Activated naive CD4-positive, alpha-beta T cell treated with anti-CD3 and anti-CD28 coated beads, Interleukin-2, amount 50 U/mL, for 16 hours (primary cell): ENCODE measurements around the gene REEP5.
"Not testable (repeated sequence)": the region's sequence is repeated elsewhere in the genome, so short reads cannot be mapped to it uniquely, and the experiment has no call there.

Experiments used
- DNase-seq: peaks from one replicate; pipeline ENCODE4 v3.0.0-alpha.2; 2020

Gene REEP5

DNA sequence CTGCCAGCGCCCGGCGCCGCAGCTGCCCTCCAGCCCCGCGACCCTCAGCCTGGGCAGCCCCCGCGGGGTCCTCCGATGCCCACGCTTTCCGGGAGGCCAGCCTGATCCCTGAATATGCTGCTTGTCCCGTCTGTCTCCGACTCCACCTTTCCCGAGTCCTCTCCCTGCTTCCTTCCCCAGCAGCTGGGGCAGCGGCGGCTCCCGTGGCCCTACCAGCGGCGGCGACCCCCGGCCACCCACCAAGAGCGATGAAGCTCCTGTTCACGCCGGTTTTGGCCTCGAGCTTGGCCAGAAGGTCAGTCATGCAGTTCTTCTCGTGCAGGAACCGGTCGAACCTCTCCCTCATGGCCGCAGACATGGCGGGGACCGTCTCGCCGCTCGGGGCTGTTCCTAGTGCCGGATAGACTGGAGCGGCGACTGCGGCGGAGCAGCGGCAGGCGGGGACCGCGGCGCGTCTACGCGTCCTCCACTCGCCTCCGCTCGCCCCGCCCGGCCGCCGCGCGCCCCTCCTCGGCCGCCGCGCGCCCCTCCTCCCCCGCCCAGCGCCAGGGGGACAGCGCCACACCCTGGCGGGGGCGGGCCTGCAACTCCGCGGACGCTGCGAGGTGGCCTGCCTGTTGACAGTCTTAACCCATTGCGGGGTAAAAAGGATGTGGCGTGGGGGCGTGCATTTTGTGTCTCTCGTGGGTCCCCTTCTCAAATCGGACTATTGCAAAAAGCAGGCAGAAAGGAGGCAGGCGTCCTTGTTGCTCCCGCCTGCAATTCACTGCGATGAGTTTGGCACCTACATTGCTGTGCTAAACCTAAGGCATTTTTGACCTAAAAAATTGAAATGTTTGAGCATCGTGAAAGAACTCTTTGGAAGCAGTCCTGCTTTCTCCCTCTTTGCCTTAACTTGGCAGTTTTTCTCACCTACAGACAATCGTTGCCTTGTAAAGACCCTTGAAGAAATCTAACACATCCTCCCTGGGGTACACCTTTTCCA lies at the start of gene REEP5:
Gene REEP5 (minus strand): TSS at position 395 of the 985 bp plus-strand sequence. CDS start 37 bp downstream, at position 358.
- DNase-seq: peak; percentile 85

DNA sequence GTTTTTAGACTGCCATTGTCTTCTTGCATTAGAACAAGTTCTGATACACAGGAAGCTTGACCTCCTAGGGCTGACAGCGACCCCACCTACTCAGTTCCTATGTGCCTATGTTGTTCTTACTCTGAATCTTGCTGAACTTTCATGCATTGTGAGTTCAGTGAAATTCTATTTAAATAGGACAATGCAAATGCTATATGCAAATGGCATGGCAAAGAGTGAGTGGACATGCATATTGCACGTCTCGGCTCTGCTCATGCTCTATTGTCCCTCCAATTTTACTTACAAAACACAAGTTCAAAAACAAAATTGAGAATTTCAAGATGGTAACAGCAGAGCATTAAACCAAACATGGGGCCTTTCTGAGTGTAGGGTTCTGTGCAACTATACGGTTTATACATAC lies 49.2 kb upstream of the REEP5 start:
- DNase-seq: no peak

- no peak for DNase-seq
Observed at GRCh38 chr5:112968411-112969106, 46.5 kb upstream of the REEP5 start.

GRCh38 chr5:112967520-112968083 lies 45.6 kb upstream of the REEP5 start:
- no peak for DNase-seq

GRCh38 chr5:112965733-112966306 lies 43.8 kb upstream of the REEP5 start:
- DNase-seq: no peak

DNA sequence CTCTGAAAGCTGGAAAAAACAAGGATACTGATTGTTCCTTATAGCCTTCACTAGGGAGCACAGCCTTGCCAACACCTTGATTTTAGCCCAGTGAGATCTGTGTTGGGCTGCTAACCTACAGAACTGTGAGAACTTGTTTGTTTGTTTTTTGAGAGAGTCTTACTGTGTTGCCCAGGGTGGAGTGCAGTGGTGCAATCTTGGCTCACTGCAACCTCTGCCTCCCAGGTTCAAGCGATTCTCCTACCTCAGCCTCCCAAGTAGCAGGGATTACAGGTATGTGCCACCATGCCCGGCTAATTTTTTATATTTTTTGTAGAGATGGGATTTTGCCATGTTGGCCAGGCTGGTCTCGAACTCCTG lies 41.3 kb upstream of the REEP5 start:
- not testable (repeated sequence) for DNase-seq

DNA sequence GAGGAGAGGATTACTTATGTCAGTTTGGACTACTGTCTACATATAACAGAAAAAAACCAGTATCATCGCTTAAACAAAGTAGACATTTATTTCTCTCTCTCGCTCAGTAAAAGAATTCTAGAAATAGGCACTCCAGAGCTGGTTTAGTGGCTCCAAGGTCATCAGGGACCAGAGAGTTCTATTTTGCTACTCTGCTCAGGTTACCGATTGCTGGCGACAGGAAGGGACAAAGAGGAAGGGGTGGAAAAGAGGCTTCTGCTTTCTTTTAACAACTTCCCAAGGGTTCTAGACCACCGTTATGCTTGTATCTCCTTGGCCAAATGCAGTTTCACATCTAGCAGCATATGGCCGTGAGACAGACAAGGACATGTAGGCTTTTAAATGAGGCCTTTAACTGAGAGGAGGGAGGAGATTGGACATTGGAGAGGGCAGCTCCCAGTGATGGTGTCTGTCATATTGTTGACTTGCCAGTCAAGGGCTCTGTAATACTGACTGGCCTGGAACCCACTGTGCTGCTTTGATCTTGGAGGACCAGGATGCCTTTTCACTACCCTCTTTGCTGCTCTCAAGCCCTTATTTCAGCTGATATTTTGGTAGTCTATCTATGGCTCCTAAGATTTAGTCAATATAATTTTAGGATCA lies 39.0 kb upstream of the REEP5 start:
- DNase-seq: no peak

DNA sequence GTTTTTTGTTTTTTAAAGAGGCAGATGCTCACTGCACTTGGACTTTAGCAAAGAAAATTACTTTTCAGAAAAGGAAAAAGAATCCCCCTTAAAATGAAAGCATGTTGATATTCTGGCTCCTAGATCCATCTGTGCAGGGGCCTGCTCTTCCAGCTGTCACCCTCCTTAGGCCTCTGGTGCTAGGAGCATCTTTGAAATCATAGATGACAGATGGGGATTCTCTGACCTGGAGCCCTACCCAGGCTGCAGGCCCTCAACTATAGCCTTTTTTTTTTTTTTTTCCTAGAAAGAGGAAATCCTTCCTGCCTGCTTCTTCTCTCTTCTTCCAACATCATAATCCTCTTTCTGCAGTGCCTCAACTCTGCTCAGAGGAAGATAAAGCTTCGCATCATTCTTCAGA lies 38.3 kb upstream of the REEP5 start:
- DNase-seq: no peak

- not testable (repeated sequence) for DNase-seq
Observed at GRCh38 chr5:112959872-112960271, 37.8 kb upstream of the REEP5 start.

DNA sequence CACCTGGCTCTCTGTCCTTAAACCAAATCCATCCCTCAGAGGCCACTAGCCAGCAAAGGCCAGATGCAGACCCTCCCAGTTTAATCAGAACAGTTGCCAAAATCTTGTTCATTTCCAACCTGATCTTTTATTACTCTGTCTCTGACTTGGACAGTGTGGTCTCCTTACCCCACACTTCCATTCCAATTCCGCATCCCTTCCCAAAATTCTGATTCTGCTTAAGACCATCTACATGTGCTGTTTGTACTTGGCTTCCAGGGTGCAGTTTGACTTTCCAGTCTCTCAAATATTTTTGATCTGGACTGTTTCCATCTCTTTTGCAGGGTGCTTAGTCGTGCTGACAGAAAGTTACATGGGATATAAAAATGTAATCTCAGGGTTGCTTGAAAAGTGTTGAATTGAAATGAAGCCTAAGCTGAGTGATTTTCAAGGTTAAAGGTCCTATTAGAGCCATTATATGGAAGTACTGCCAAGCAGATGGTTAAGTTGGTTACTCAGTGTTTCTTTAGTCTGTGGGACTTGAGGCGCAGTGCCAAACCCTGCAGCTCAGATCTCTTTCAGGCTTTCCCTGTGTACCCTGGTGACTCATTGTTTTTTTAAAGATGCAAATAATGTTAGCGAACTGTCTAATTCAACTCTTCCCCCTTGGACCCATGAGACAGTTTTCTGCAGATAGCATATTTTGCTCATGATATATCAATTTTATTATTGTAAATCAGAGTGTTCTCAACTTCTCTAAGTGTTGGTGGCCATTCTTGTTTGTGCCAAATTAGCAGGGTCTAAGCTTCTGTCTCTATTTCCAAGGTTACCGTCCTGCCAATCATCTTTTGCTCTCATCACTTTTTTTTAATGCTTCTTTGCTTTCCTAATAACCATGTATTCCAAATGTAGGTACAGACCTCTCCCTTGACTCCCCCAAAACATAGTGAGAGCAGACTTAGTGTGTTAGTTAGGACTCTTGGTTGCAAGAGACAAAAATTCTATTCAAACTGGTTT lies 36.4 kb upstream of the REEP5 start:
- peak; percentile 28 for DNase-seq

DNA sequence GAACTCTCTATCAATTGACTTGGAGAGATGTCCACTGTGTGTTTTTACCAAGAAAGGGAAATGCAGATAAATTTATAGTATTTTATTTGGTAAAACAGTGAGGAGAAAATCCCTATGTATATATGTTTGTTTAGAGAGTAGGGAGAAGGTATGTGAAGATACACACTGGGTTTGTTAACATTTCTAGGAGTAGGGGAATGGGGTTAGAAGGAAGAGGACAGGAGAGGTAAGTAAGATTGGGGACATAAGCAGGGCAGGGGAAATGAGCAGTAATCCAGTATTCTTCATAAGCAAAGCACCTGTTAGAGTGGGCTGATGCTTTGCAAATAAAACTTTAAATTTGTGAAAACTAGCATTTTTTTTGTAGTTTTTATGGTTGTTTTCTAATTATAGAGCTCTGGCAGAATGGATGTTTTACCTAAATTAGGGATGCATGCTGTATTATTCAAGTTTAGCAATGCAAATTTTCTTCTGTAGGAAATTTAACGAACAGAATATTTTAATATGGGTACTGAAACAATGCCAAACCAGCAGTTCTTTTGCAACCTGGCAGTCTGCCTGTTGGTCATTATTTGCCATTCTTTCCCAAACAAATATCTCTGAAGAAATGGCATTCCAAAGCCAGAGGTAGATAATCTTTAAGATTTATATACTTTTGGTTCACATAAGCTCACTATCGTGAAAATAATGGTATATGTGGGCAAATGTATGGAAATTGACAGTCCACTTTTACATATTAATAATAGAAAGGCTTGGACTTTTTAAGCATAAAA lies 35.2 kb upstream of the REEP5 start:
- no peak for DNase-seq

- no peak for DNase-seq
Observed at GRCh38 chr5:112956606-112957005, 34.6 kb upstream of the REEP5 start.

GRCh38 chr5:112951124-112951702 lies 29.2 kb upstream of the REEP5 start:
- DNase-seq: no peak

DNA sequence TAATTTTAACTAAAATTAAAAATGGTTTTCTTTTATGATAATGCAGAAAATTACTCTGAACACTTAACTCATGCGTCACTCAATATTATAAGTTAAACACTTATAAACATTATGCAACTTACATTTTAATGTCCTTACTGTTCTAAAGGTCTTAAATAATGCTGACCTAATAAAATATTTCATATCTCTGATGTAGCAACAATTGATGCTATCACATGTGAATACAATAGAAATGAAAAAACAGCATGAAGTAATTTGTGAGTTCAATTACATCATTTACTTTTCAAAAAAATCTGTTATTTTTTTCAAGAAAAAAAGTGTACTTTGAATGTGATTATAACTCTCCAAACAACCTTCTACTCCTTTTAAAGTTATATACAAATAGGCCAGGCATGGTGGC lies 26.4 kb upstream of the REEP5 start:
- DNase-seq: no peak

- no peak for DNase-seq
Observed at GRCh38 chr5:112940670-112941069, 18.6 kb upstream of the REEP5 start.

DNA sequence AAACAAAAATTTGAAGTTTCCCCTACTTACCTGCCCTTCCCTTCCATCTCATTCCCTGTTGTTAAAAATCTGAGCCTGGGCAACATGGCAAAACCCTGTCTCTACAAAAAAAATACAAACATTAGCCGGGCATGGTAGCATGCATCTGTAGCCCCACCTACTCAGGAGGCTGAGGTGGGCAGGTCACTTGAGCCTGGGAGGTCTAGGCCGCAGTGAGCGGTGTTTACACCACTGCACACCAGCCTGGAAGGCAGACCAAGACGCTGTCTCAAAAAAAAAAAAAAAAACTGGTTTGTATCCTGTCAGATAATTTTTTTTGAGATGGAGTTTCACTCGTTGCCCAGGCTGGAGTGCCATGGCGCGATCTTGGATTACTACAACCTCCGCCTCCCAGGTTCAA lies 16.3 kb upstream of the REEP5 start:
- no peak for DNase-seq

- DNase-seq: no peak
Observed at GRCh38 chr5:112935675-112936074, 13.6 kb upstream of the REEP5 start.

DNA sequence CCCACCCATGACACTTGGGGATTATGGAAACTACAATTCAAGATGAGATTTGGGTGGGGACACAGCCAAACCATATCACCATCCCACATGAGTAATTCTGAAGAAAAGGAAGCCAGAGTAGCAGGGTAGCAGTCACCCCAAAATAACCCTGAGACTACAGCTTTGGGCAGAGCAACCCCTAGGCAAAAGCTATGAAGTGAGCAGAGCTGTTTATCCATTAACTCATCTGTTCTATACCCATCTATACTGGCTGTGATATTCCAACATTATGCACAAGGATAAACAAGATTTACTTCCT lies 12.3 kb upstream of the REEP5 start:
- no peak for DNase-seq

GRCh38 chr5:112933651-112934365 lies 11.8 kb upstream of the REEP5 start:
- DNase-seq: no peak

- DNase-seq: no peak
Observed at GRCh38 chr5:112933105-112933504, 11.1 kb upstream of the REEP5 start.
